DOHH2 (cell line): ENCODE results near the gene SMURF1.

Source experiments
- CTCF ChIP-seq: fragments of 200-600 bp; sonication (generic); IDR thresholded peaks from one replicate; pipeline ENCODE4 v1.5.1; 2014; ENCODE audit warnings: antibody characterized with exemption, mild to moderate bottlenecking, low read depth, low read length; ENCODE audit not compliant: poor library complexity, severe bottlenecking
- EZH2phosphoT487 ChIP-seq: fragments of 200-600 bp; sonication (generic); IDR thresholded peaks from 2 replicates; pipeline ENCODE4 v1.6.1; 2017; ENCODE audit warnings: borderline replicate concordance, mild to moderate bottlenecking, antibody characterized with exemption, low read length, moderate library complexity, mixed read lengths

- TF ChIP-seq CTCF (no peak), EZH2phosphoT487 (no peak)
Observed at GRCh38 chr7:99106411-99106810, 37.5 kb downstream of the SMURF1 start.
